Measurements from ENCODE around the gene SERTAD3. TPM values are rescaled to one million over a fixed set of nuclear protein-coding genes. Genes with fewer than 3 reads are reported as not detected.
"Not testable (repeated sequence)": the region's sequence is repeated elsewhere in the genome, so short reads cannot be mapped to it uniquely, and the experiment has no call there.

SERTAD3 gene, protein sequence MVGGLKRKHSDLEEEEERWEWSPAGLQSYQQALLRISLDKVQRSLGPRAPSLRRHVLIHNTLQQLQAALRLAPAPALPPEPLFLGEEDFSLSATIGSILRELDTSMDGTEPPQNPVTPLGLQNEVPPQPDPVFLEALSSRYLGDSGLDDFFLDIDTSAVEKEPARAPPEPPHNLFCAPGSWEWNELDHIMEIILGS
- 10 to 100 TPM; 16.4 to 29.8 (median 19.1) TPM for total RNA-seq

DNA sequence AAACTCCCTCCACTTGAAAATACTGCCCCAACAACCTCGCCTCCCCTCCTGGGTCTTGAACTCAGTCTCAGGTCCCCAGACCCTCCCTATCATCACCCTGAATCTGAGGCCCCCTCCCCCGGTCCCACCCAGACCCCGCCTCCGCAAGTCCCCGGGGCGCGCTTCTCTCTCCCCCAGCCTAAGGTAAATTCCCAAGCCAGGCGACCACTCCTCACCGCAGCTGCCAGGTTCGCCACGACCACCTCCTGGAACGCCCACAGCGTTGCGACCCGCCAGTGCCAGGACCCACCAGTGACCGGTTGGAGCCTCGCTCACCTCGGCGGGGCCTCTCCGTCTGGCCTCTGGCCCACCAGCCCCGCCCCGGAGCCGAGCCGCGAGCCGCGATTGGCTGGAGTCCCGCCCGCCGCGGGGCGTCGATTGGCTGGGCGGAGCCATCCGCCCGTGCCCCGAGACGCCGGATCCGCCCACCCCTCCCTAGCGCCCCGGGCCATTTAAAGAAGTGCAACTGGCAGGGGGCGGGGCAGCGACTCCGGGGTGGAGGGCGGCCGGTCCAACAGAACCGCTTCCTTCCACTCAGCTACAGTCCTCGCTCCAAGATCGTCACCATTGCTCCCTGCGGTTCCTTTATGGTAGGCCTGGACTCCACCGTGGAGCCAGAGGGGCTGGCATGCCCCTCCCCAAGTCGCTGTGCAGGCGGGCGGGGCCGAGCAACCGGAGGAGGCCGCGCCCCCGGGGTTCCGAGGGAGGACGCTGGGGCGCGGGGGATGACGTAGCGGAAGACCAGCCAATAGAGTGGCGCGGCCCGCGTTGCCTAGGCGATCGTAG is at the start of gene SERTAD3:
Gene SERTAD3, minus strand, starts transcription at position 336 of the 825 bp plus-strand sequence. CDS start 2,255 bp downstream, outside the sequence.
- H3K36me3 ChIP-seq, result peaks cover 41% of the 10 kb centered on the region
- H3K4me3 ChIP-seq, result peak within 1 kb of the TSS; percentile 94
- 1% methylated on average over 28 of the region's 72 CpGs for WGBS
- peaks cover 28% of the 10 kb centered on the region for H3K4me1 ChIP-seq
- no peaks in the 10 kb centered on the region for H3K27me3 ChIP-seq
- peak; percentile 99 for DNase-seq (ENCODE audit: low spot score in 2 of 2)
- H3K27ac ChIP-seq, result peak within 1 kb of the TSS; percentile 97
- no peaks in the 10 kb centered on the region for H3K9me3 ChIP-seq
- TF ChIP-seq EP300 (IDR thresholded peaks at IDR 0.05), result no peak
- peak; percentile 69 to 90 for TF ChIP-seq POLR2A (IDR thresholded peaks at IDR 0.05)
- TF ChIP-seq POLR2AphosphoS5 (IDR thresholded peaks at IDR 0.05), result peak; percentile 72 to 80 (median 73)
- TF ChIP-seq, protein P1, sequence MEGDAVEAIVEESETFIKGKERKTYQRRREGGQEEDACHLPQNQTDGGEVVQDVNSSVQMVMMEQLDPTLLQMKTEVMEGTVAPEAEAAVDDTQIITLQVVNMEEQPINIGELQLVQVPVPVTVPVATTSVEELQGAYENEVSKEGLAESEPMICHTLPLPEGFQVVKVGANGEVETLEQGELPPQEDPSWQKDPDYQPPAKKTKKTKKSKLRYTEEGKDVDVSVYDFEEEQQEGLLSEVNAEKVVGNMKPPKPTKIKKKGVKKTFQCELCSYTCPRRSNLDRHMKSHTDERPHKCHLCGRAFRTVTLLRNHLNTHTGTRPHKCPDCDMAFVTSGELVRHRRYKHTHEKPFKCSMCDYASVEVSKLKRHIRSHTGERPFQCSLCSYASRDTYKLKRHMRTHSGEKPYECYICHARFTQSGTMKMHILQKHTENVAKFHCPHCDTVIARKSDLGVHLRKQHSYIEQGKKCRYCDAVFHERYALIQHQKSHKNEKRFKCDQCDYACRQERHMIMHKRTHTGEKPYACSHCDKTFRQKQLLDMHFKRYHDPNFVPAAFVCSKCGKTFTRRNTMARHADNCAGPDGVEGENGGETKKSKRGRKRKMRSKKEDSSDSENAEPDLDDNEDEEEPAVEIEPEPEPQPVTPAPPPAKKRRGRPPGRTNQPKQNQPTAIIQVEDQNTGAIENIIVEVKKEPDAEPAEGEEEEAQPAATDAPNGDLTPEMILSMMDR (IDR thresholded peaks at IDR 0.05), result peak in 1 of 2 donors; percentile 11

DNA sequence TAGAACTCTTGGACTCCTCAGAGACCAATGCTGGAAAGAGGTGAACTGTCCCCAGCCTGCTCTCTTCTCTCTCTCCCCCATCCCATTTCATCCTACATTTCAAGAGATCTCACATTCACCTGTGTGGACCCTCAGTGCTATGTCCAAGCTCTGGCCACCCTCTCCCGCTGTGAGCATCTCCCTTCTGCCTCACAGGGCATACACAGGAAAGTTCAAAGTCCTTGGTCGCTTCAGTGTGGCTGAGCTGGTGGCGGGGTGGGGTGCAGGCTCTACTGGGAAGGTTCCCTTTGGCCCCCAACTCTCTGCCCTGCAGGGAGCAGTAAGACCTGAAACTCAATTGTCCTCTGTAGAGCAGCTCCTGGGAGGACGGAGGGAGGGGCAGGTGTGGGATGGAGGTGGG is 49.6 kb upstream of the SERTAD3 start:
- TF ChIP-seq POLR2AphosphoS5 (IDR thresholded peaks at IDR 0.05) (no peak), POLR2A (IDR thresholded peaks at IDR 0.05) (no peak), EP300 (IDR thresholded peaks at IDR 0.05) (no peak)
- TF ChIP-seq, protein P1 (IDR thresholded peaks at IDR 0.05), result no peak
- Histone ChIP-seq H3K27me3 (no peaks in the 10 kb centered on the region), H3K27ac (no peak overlapping the region), H3K9me3 (no peaks in the 10 kb centered on the region), H3K36me3 (no peaks in the 10 kb centered on the region), H3K4me3 (no peak overlapping the region), H3K4me1 (no peaks in the 10 kb centered on the region)
- no peak for DNase-seq (ENCODE audit: low spot score in 2 of 2)
- WGBS, result 67% methylated on average over 4 of the region's 4 CpGs

DNA sequence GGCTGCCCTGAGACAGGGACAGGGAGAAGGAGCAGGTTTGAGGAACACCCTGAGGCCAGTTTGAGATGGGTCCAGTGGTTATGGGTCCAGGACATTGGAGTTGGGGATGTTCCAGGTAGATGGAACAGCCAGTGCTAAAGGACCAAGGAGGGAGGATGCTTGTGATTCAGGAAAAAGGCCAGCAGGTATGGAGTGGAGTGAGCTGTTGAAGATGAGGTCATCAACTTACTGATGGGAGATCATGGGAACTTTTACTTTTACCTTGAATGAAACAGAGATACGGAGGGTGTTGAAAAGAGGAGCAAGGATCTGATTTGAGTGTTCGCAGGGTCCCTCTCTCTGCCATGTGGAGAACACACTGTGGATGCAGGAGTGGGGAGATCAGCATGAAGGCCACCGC is 48.1 kb upstream of the SERTAD3 start:
- WGBS, result 82% methylated on average over 3 of the region's 3 CpGs
- H3K36me3 ChIP-seq, result no peaks in the 10 kb centered on the region
- no peak overlapping the region for H3K4me3 ChIP-seq
- TF ChIP-seq POLR2AphosphoS5 (IDR thresholded peaks at IDR 0.05) (no peak), POLR2A (IDR thresholded peaks at IDR 0.05) (no peak), EP300 (IDR thresholded peaks at IDR 0.05) (no peak)
- TF ChIP-seq, protein P1 (IDR thresholded peaks at IDR 0.05), result no peak
- DNase-seq (ENCODE audit: low spot score in 2 of 2), result no peak
- no peak overlapping the region for H3K27ac ChIP-seq
- peaks cover 8% of the 10 kb centered on the region for H3K4me1 ChIP-seq
- H3K9me3 ChIP-seq, result no peaks in the 10 kb centered on the region
- peaks cover 4% of the 10 kb centered on the region for H3K27me3 ChIP-seq

DNA sequence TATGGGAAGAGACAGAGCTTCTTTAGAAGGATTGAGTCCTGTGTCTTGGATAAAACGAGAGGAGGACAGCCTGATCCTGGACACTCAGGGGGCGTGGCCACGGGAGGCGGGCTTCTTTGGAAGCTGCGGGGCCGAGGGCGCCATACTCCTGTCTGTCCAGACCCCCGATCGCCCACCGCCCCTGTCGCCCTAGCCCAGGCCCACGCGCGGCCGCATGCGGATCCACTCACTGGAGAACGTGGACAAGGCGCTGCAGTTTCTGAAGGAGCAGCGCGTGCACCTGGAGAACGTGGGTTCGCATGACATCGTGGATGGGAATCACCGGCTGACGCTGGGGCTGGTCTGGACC is 45.7 kb upstream of the SERTAD3 start:
- Histone ChIP-seq H3K27ac (no peak overlapping the region), H3K36me3 (no peaks in the 10 kb centered on the region), H3K4me1 (peaks cover 8% of the 10 kb centered on the region), H3K27me3 (peaks cover 4% of the 10 kb centered on the region), H3K9me3 (no peaks in the 10 kb centered on the region), H3K4me3 (no peak overlapping the region)
- no peak for TF ChIP-seq EP300 (IDR thresholded peaks at IDR 0.05)
- DNase-seq (ENCODE audit: low spot score in 2 of 2), result no peak
- WGBS, result 33% methylated on average over 1 of the region's 25 CpGs

DNA sequence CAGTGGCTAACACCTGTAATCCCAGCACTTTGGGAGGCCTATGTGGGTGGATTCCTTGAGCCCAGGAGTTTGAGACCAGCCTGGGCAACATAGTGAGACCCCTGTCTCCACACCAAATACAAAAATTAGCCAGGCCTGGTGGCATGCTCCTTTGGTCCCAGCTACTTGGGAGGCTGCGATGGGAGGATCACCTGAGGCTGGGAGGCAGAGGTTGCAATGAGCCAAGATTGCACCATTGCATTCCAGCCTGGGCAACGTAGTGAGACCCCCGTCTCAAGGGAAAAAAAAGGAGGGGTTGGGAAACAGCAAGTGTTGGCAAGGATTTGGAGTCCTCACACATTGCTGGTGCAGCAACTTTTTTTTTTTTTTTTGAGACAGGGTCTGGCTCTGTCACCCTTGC is 41.9 kb upstream of the SERTAD3 start:
- Histone ChIP-seq H3K4me1 (peaks cover 8% of the 10 kb centered on the region), H3K36me3 (no peaks in the 10 kb centered on the region), H3K9me3 (no peaks in the 10 kb centered on the region), H3K27ac (no peak overlapping the region), H3K4me3 (no peak overlapping the region), H3K27me3 (peaks cover 4% of the 10 kb centered on the region)
- TF ChIP-seq, protein P1 (IDR thresholded peaks at IDR 0.05), result no peak
- TF ChIP-seq EP300 (IDR thresholded peaks at IDR 0.05) (no peak), POLR2AphosphoS5 (IDR thresholded peaks at IDR 0.05) (no peak), POLR2A (IDR thresholded peaks at IDR 0.05) (no peak)
- WGBS, result 97% methylated on average over 3 of the region's 3 CpGs
- DNase-seq (ENCODE audit: low spot score in 2 of 2), result no peak

DNA sequence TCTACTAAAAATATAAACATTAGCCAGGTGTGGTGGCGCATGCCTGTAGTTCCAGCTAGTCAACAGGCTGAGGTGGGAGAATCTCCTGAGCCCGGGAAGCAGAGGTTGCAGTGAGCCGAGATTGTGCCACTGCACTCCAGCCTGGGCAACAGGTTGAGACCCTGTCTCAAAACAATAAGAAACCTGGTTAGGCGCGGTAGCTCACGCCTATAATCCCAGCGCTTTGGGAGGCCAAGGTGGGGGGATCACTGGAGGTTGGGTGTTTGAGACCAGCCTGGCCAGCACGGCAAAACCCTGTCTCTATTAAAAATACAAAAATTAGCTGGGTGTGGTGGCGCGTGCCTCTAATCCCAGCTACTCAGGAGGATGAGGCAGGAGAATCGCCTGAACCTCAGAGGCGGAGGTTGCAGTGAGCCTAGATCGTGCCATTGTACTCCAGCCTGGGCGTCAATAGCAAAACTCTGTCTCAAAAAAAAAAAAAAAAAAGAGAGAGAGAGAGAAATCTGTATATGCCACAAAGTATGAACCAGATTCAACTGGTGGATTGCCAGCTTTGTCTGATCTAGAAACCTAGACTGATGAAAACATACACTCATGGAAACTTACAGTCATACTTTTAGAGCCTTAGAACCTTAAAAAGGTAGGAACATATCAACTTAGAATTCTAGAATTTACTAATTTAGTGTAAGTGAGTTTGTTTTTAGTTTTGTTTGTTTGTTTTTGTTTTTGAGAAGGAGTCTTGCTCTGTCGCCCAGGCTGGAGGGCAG is 31.9 kb upstream of the SERTAD3 start:
- not testable (repeated sequence) for H3K36me3 ChIP-seq; H3K4me3 ChIP-seq; H3K9me3 ChIP-seq; H3K27ac ChIP-seq; H3K27me3 ChIP-seq; H3K4me1 ChIP-seq; DNase-seq (ENCODE audit: low spot score in 2 of 2)
- WGBS, result 83% methylated on average over 15 of the region's 15 CpGs
